B cell (primary cell): Measurements from ENCODE around the gene TSKS. TPM values are rescaled to one million over a fixed set of nuclear protein-coding genes. Genes with fewer than 3 reads are reported as not detected.

ENCODE experiments used
- ATAC-seq: fragments of 200-7000 bp; cut with Tn5 transposase; one replicate; pipeline ENCODE4 v1.10.0; 2021; ENCODE audit warnings: low read depth, mild to moderate bottlenecking, moderate number of reproducible peaks, moderate library complexity
- CTCF ChIA-PET: fragments of 350-600 bp; sonication (Branson Sonifier 250); formaldehyde crosslinking; loops from one replicate; lab custom pipeline; 2021; ENCODE audit warnings: antibody characterized with exemption, inconsistent platforms; lab: Charles Lee
- POLR2A ChIA-PET: fragments of 350-600 bp; sonication (Branson Sonifier 250); formaldehyde crosslinking; loops from one replicate; lab custom pipeline; 2021; ENCODE audit warnings: antibody characterized with exemption; lab: Charles Lee
- DNase-seq: peaks from one replicate; pipeline ENCODE4 v3.0.0; 2013
- H2AFZ ChIP-seq: 2 replicates; pipeline ENCODE4 v1.6.1; 2012; ENCODE audit warnings: mild to moderate bottlenecking, low read depth, low read length; ENCODE audit not compliant: insufficient read depth, poor library complexity, severe bottlenecking
- H3K27ac ChIP-seq, 2 donors: 1 replicate in 1 of 2; 2 replicates in 1 of 2; pipeline ENCODE4 v1.5.1; 2012 to 2013; ENCODE audit warnings: low read length in 2 of 2, mild to moderate bottlenecking in 2 of 2, moderate library complexity in 1 of 2
- H3K27me3 ChIP-seq, 4 experiments: fragments of 200-600 bp in 1 of 4; sonication (generic) in 1 of 4; replicated peaks in 1 of 4; 1 replicate in 2 of 4; 2 replicates in 2 of 4; pipeline versions ENCODE4 v1.6.1 to v1.7.0; 2013 to 2016; ENCODE audit warnings: low read length in 3 of 4, mild to moderate bottlenecking in 2 of 4, mixed read lengths in 1 of 4, moderate library complexity in 1 of 4; ENCODE audit not compliant: insufficient read depth in 4 of 4, control insufficient read depth in 3 of 4; ENCODE audit errors: control extremely low read depth in 1 of 4
- H3K36me3 ChIP-seq, 2 experiments: replicated peaks in 1 of 2; 1 replicate in 1 of 2; 2 replicates in 1 of 2; pipeline versions ENCODE4 v1.6.1 to v1.7.1; 2013; ENCODE audit warnings: low read length in 1 of 2; ENCODE audit not compliant: insufficient read depth in 2 of 2, control insufficient read depth in 1 of 2; ENCODE audit errors: control extremely low read depth in 1 of 2, extremely low read depth in 1 of 2
- H3K4me1 ChIP-seq, 2 donors: fragments of 200-600 bp in 1 of 2; sonication (generic) in 1 of 2; 1 replicate in 1 of 2; 2 replicates in 1 of 2; pipeline versions ENCODE4 v1.5.1 to v1.6.1; 2013 to 2017; ENCODE audit warnings: low read length in 2 of 2; ENCODE audit not compliant: control insufficient read depth in 2 of 2, insufficient read depth in 2 of 2
- H3K4me2 ChIP-seq: replicated peaks from 2 replicates; pipeline ENCODE3; 2012; ENCODE audit warnings: mild to moderate bottlenecking, low read depth, low read length; ENCODE audit not compliant: poor library complexity, severe bottlenecking
- H3K4me3 ChIP-seq, 5 experiments: fragments of 200-600 bp in 1 of 5; sonication (generic) in 1 of 5; 1 replicate in 3 of 5; 2 replicates in 2 of 5; pipeline versions ENCODE4 v1.5.1 to v1.7.0; 2011 to 2016; ENCODE audit warnings: low read length in 4 of 5, mild to moderate bottlenecking in 4 of 5, low read depth in 2 of 5, control low read depth in 1 of 5, moderate library complexity in 1 of 5; ENCODE audit not compliant: insufficient read depth in 1 of 5; ENCODE audit errors: control extremely low read depth in 1 of 5, extremely low read depth in 1 of 5
- H3K79me2 ChIP-seq: fragments of 200-600 bp; sonication (generic); one replicate; pipeline ENCODE4 v1.6.0; 2016; ENCODE audit warnings: low read length; ENCODE audit not compliant: control insufficient read depth, insufficient read depth
- H3K9ac ChIP-seq: fragments of 200-600 bp; sonication (generic); 2 replicates; pipeline ENCODE4 v1.6.1; 2017; ENCODE audit warnings: mild to moderate bottlenecking, low read length, moderate library complexity
- H3K9me3 ChIP-seq, 3 donors: one replicate each; pipeline versions ENCODE4 v1.6.1 to v1.7.1; 2013; ENCODE audit warnings: low read length in 2 of 3; ENCODE audit not compliant: control insufficient read depth in 2 of 3, insufficient read depth in 1 of 3; ENCODE audit errors: control extremely low read depth in 1 of 3
- H4K20me1 ChIP-seq: 2 replicates; pipeline ENCODE4 v1.6.0; 2012; ENCODE audit warnings: mild to moderate bottlenecking, low read length; ENCODE audit not compliant: insufficient read depth, control insufficient read depth, poor library complexity, severe bottlenecking
- H3K27ac Mint-ChIP-seq: one replicate; pipeline ENCODE4 v1.8.0; 2021; ENCODE audit warnings: mixed read lengths
- H3K27me3 Mint-ChIP-seq: one replicate; pipeline ENCODE4 v1.8.0; 2021; ENCODE audit warnings: mixed read lengths
- H3K4me1 Mint-ChIP-seq: one replicate; pipeline ENCODE4 v1.8.0; 2021; ENCODE audit warnings: mixed read lengths
- H3K4me3 Mint-ChIP-seq: one replicate; pipeline ENCODE4 v1.8.0; 2021; ENCODE audit warnings: mixed read lengths
- H3K9me3 Mint-ChIP-seq: one replicate; pipeline ENCODE4 v1.8.0; 2022; ENCODE audit warnings: mixed read lengths; ENCODE audit not compliant: insufficient read depth
- CTCF ChIP-seq: fragments of 200-600 bp; IDR thresholded peaks from one replicate; pipeline ENCODE4 v1.8.0; 2022; ENCODE audit warnings: antibody characterized with exemption, mild to moderate bottlenecking
- EZH2 ChIP-seq: IDR thresholded peaks from 2 replicates; pipeline ENCODE4 v1.6.1; 2012; ENCODE audit warnings: borderline replicate concordance, low read depth, mild to moderate bottlenecking, moderate library complexity, low read length; ENCODE audit not compliant: insufficient read depth, poor library complexity, severe bottlenecking
- WGBS: methylation state at CpG from one replicate; pipeline ENCODE4 v1.1.5; 2013; ENCODE audit warnings: missing lambda C conversion rate; ENCODE audit not compliant: insufficient coverage; 5-methylcytosine and 5-hydroxymethylcytosine counted together
- intact Hi-C: fragments of 100-400 bp; cut with micrococcal nuclease; formaldehyde crosslinking; loops from one replicate; pipeline ENCODE4 v1.10.0; 2022
- polyA plus RNA-seq: library from polyadenylated mRNA; depleted of rRNA; stranded (reverse); fragments of >200 nt; gene quantifications from 2 replicates; pipeline ENCODE4 v1.2.3, GENCODE V29; 2012
- total RNA-seq, 2 donors: library from RNA; stranded (reverse); fragments of 120-200 nt in 1 of 2; gene quantifications; 1 replicate in 1 of 2; 2 replicates in 1 of 2; pipeline versions ENCODE4 v1.2.3 to v1.2.4, GENCODE V29; 2013 to 2022

Gene TSKS
- total and polyA plus RNA-seq, 2 donors (not counting 1 experiment from before 2014, with no cell fraction given), result 0.15 to 0.18 TPM

GRCh38 chr19:49690656-49691242, 72.4 kb downstream of the TSKS start, which contains the start of gene CPT1C:
Gene CPT1C (plus strand): TSS chr19:49691116. CDS start chr19:49692253, 1,137 bp downstream.
- ChIA-PET CTCF (interaction anchor here (0.7 to 1.7 kb wide), 4 partner anchors 10 to 120 kb away, joined by 3 to 6 read pairs (median 4); no protein-coding TSS in a partner anchor), POLR2A (interaction anchor here (0.6 kb wide), 1 partner anchor 832 kb away, joined by 3 read pairs; no protein-coding TSS in a partner anchor)
- Mint-ChIP-seq H3K27ac (peak within 1 kb of the TSS; percentile 70), H3K27me3 (peaks cover 31% of the 10 kb centered on the region), H3K4me1 (peaks cover 22% of the 10 kb centered on the region), H3K9me3 (no peaks in the 10 kb centered on the region), H3K4me3 (peak within 1 kb of the TSS; percentile 89)
- TF ChIP-seq EZH2 (peak; percentile 55), CTCF (no peak)
- Histone ChIP-seq H3K9ac (peak within 1 kb of the TSS; percentile 62), H2AFZ (peak within 1 kb of the TSS; percentile 76), H3K36me3 (peaks cover 0 to 19% of the 10 kb centered on the region in 2 experiments), H3K9me3 (peaks cover 0 to 8% (median 0%) of the 10 kb centered on the region in 3 donors), H3K27ac (no peak within 1 kb of the TSS), H3K4me2 (peak within 1 kb of the TSS; percentile 87), H3K4me1 (peaks cover 25% of the 10 kb centered on the region in 2 donors), H4K20me1 (peaks cover 28% of the 10 kb centered on the region), H3K4me3 (peak within 1 kb of the TSS; percentile 3 to 58 (median 43)), H3K27me3 (peaks cover 0 to 33% (median 14%) of the 10 kb centered on the region in 4 experiments), H3K79me2 (no peaks in the 10 kb centered on the region)
- intact Hi-C loops, result no loop called here
- DNase-seq (peak; percentile 54), ATAC-seq (peak; percentile 51)
- WGBS, result 4% methylated on average over 38 of the region's 38 CpGs
